ENCODE measurements around the gene ATP23. TPM values are rescaled to one million over a fixed set of nuclear protein-coding genes. Genes with fewer than 3 reads are reported as not detected.
A peak's percentile ranks its signal among the peaks of the same experiment; 100 is the strongest.

The ATP23 gene
- total RNA-seq, 2 donors from 2014 or later = 10.4 to 11.3 TPM

DNA sequence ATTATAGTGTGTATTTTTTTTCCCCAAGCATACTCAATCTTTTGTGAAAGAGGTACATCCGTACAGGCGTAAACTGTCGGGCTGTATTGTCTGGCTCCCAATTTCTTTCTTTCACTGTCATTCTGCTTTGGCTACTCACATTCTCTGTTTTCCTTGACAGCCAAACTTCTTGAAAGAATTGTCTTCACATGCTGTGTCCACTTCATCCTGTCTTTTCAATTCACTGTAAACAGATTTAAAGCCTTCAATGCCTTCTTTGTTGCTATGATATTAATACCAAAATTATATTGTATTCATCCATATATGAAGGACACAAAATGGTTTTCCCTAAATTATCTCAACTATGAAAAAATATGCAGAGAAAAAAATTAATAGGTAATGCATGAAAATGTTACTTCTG lies 6.0 kb upstream of the ATP23 start:
- no peak for TF ChIP-seq CTCF (conservative IDR thresholded peaks at IDR 0.05)
- H3K4me3 ChIP-seq (ENCODE audit: low read length) = peak overlapping the region; percentile 87
- 84 to 88% methylated on average over 3 of the region's 3 CpGs for WGBS, 2 experiments (ENCODE audit: insufficient coverage in 1 of 2, insufficient read length in 1 of 2)
- H3K36me3 ChIP-seq (ENCODE audit: control insufficient read depth, insufficient read depth, low read length) = no peaks in the 10 kb centered on the region
- H3K27me3 ChIP-seq (ENCODE audit: control insufficient read depth, insufficient read depth, low read length, poor library complexity, severe bottlenecking) = peaks cover 23% of the 10 kb centered on the region
- H3K9ac ChIP-seq (ENCODE audit: extremely low read depth, low read length, poor library complexity, severe bottlenecking) = peak overlapping the region; percentile 58
- no peak overlapping the region for H3K27ac Mint-ChIP-seq
- peaks cover 6% of the 10 kb centered on the region for H3K4me1 Mint-ChIP-seq
- no peaks in the 10 kb centered on the region for H3K36me3 Mint-ChIP-seq (ENCODE audit: low read depth)
- no peaks in the 10 kb centered on the region for H3K4me1 ChIP-seq (ENCODE audit: control insufficient read depth, insufficient read depth, low read length)
- peak overlapping the region; percentile 86 for H3K4me3 Mint-ChIP-seq
- peaks cover 2% of the 10 kb centered on the region for H3K9me3 Mint-ChIP-seq
- DNase-seq = no peak
- no peaks in the 10 kb centered on the region for H3K9me3 ChIP-seq (ENCODE audit: control insufficient read depth, low read length)
- H3K27ac ChIP-seq (ENCODE audit: low read depth, low read length) = peak overlapping the region; percentile 61
- H3K27me3 Mint-ChIP-seq (ENCODE audit: insufficient read depth) = peaks cover 52% of the 10 kb centered on the region

- H3K9me3 ChIP-seq (ENCODE audit: control insufficient read depth, low read length) = no peaks in the 10 kb centered on the region
- TF ChIP-seq CTCF (conservative IDR thresholded peaks at IDR 0.05) = no peak
- Mint-ChIP-seq H3K4me3 (peak overlapping the region; percentile 86), H3K27me3 (ENCODE audit: insufficient read depth) (peaks cover 52% of the 10 kb centered on the region), H3K36me3 (ENCODE audit: low read depth) (no peaks in the 10 kb centered on the region), H3K4me1 (peaks cover 12% of the 10 kb centered on the region), H3K9me3 (peaks cover 2% of the 10 kb centered on the region), H3K27ac (peak overlapping the region; percentile 94)
- H3K36me3 ChIP-seq (ENCODE audit: control insufficient read depth, insufficient read depth, low read length) = no peaks in the 10 kb centered on the region
- H3K27ac ChIP-seq (ENCODE audit: low read depth, low read length) = peak overlapping the region; percentile 61
- no peaks in the 10 kb centered on the region for H3K4me1 ChIP-seq (ENCODE audit: control insufficient read depth, insufficient read depth, low read length)
- peak; percentile 96 for DNase-seq
- peak overlapping the region; percentile 58 for H3K9ac ChIP-seq (ENCODE audit: extremely low read depth, low read length, poor library complexity, severe bottlenecking)
- 3% methylated on average over 16 to 28 of the region's 29 CpGs for WGBS, 2 experiments (ENCODE audit: insufficient coverage in 1 of 2, insufficient read length in 1 of 2)
- peaks cover 23% of the 10 kb centered on the region for H3K27me3 ChIP-seq (ENCODE audit: control insufficient read depth, insufficient read depth, low read length, poor library complexity, severe bottlenecking)
- H3K4me3 ChIP-seq (ENCODE audit: low read length) = peak overlapping the region; percentile 87
Measured at GRCh38 chr12:57935839-57936512, 5.4 kb upstream of the ATP23 start.

- Mint-ChIP-seq H3K36me3 (ENCODE audit: low read depth) (no peaks in the 10 kb centered on the region), H3K27me3 (ENCODE audit: insufficient read depth) (peaks cover 52% of the 10 kb centered on the region), H3K4me3 (peak overlapping the region; percentile 86), H3K4me1 (peaks cover 13% of the 10 kb centered on the region), H3K27ac (no peak overlapping the region), H3K9me3 (peaks cover 2% of the 10 kb centered on the region)
- H3K4me1 ChIP-seq (ENCODE audit: control insufficient read depth, insufficient read depth, low read length) = no peaks in the 10 kb centered on the region
- WGBS, 2 experiments (ENCODE audit: insufficient coverage in 1 of 2, insufficient read length in 1 of 2) = 69 to 75% methylated on average over 3 of the region's 3 CpGs
- no peak for DNase-seq
- H3K9me3 ChIP-seq (ENCODE audit: control insufficient read depth, low read length) = no peaks in the 10 kb centered on the region
- H3K4me3 ChIP-seq (ENCODE audit: low read length) = peak overlapping the region; percentile 87
- H3K27ac ChIP-seq (ENCODE audit: low read depth, low read length) = no peak overlapping the region
- no peak for TF ChIP-seq CTCF (conservative IDR thresholded peaks at IDR 0.05)
- peaks cover 23% of the 10 kb centered on the region for H3K27me3 ChIP-seq (ENCODE audit: control insufficient read depth, insufficient read depth, low read length, poor library complexity, severe bottlenecking)
- no peak overlapping the region for H3K9ac ChIP-seq (ENCODE audit: extremely low read depth, low read length, poor library complexity, severe bottlenecking)
- no peaks in the 10 kb centered on the region for H3K36me3 ChIP-seq (ENCODE audit: control insufficient read depth, insufficient read depth, low read length)
Measured at GRCh38 chr12:57936513-57936883, 4.9 kb upstream of the ATP23 start.

All from endodermal cell (in vitro differentiated cells).